ENCODE data around the gene OR4F17. TPM values are rescaled to one million over a fixed set of nuclear protein-coding genes. Genes with fewer than 3 reads are reported as not detected.

OR4F17 gene
- not detected in 5 replicates for total RNA-seq (2022; extraction: Qiagen RNA extraction; ENCODE audit: low read depth)

GRCh38 chr19:106804-107203 is at the start of gene OR4F17:
OR4F17 (plus strand) TSS chr19:107104; CDS start chr19:110679, 3,575 bp downstream.

Other genes with a start within 250 kb of the OR4F17 start
- gene PLPP2, start 184.3 kb downstream of the OR4F17 start, total RNA-seq (2022; extraction: Qiagen RNA extraction; ENCODE audit: low read depth), result 76.7 to 118 TPM (median 109 TPM) in 5 replicates
- gene MIER2, start 237.7 kb downstream of the OR4F17 start, total RNA-seq (2022; extraction: Qiagen RNA extraction; ENCODE audit: low read depth), result 14.1 to 21.2 TPM (median 19.8 TPM) in 5 replicates